Measurements from ENCODE around the gene SCN8A.
A peak's percentile ranks its signal among the peaks of the same experiment; 100 is the strongest.
"Not testable (repeated sequence)": the region's sequence is repeated elsewhere in the genome, so short reads cannot be mapped to it uniquely, and the experiment has no call there.

Gene SCN8A

DNA sequence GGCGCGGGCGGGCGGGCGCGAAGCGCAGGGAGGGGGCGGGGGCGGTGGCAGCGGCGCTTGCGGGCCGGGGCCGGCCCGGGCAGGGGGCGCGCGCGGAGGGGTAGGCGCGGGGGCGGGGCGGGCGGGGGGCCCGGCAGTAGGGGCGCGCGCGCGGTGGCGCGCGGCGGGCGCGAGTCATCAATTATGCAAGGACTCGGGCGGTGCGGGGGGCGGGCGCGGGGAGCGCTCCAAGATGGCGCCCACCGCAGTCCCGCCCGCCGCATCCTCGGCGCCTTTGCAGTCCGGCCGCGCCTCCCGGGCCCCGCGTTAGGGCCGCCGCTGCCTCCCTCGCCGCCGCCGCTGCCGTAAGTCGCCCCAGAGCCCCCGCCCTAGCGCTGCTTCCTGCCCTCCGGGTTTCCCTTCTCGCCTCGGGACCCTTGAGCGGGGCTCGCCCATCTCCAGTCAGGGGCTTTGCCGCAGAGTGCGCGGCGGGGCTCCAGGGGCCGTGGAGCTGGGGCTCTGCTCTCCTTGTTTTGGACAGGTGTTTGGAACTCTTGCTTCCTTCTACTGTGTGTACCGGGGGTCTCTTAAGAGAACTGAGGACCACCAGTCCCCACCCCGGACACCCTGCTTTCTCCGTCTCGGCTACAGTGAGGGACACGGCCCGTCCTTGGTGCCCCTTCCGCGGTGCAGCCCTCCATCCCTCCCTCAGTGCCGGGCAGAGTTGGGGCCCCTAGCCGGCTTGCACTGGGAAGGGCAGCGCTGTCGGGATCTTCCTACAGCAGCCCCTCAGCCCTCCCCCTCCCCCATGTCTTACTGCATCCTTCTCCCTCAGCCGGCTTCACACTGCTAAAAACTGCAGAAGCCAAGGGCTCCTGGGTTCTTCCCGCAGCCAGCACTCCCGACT, at the start of gene SCN8A:
Gene SCN8A (plus strand): TSS at position 218 of the 886 bp plus-strand sequence. CDS start 71,585 bp downstream, outside the sequence.
- DNase-seq: peak; percentile 41

DNA sequence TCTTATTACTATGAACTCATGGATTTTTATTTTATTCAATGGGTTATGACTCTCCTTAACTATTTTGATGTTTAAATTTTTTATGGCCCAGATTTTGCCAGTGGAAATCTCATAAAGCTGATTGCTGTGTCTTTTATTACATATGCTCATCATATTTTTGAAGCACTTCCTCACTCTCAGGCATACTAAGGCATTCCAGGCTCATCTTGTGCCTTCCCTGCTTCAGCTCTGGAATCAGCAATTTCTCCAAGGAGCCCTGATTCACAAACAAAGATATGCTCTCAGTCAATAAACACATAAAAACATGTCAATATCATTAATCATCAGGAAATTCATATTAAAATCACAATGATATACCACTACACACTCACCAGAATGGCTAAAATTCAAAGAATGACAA, 44.9 kb upstream of the SCN8A start:
- no peak for DNase-seq

DNA sequence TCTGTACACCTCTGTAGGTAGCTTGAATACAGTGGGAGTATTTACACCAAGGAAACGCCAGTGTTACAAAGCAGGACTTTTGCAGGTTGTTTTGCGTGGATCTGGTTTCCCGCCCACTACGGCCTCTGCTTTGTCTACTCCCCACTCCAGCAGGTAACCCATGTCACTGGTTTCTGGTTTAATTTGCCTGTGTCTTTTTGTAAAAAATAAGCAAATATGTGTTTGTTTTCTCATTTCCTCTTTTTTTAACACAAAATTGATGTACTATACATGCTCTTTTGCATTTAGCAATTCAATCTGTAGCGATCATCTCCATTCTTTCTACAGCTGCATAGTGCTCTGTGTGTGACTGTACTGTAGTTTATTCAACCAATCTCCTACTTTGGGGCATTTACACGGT, 43.4 kb upstream of the SCN8A start:
- DNase-seq: no peak

DNA sequence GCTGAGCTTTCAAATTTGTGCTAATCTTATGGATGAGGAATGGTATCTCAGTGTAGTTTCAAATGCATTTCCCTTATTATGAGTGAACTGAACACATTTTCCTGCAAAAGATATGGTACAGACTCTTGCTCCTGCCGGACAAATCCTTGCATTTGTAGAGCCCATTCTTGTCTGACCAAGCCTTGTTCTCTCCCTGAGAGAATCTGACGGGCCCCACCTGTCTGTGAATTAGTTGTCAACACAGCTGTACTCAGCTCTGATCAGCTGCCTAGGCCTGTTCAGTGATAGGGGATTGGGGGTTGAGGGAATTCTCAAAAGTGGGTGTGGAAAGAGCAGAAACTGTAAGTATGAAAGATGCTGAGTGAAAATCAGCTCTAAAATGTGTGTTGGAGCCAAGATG, 42.8 kb upstream of the SCN8A start:
- no peak for DNase-seq

DNA sequence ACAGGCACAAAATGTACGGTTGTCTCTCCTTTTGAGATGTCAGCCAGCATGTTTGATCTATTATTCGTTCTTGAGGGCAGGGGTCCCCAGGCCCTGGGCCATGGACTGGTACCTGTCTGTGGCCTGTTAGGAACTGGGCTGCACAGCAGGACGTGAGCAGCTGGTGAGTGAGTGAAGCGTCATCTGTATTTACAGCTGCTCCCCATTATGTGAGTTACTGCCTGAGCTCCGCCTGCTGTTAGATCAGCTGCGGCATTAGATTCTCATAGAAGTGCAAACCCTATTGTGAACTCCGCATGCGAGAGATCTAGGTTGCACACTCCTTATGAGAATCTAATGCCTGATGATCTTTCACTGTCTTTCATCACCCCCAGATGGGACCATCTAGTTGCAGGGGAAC, 41.4 kb upstream of the SCN8A start:
- DNase-seq: no peak

DNA sequence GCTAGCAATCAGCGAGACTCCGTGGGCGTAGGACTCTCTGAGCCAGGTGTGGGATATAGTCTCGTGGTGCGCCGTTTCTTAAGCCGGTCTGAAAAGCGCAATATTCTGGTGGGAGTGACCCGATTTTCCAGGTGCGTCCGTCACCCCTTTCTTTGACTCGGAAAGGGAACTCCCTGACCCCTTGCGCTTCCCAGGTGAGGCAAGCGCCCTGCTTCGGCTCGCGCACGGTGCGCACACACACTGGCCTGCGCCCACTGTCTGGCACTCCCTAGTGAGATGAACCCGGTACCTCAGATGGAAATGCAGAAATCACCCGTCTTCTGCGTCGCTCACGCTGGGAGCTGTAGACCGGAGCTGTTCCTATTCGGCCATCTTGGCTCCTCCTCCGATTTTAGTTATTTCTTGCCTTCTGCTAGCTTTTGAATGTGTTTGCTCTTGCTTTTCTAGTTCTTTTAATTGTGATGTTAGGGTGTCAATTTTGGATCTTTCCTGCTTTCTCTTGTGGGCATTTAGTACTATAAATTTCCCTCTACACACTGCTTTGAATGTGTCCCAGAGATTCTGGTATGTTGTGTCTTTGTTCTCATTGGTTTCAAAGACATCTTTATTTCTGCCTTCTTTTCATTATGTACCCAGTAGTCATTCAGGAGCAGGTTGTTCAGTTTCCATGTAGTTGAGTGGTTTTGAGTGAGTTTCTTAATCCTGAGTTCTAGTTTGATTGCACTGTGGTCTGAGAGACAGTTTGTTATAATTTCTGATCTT, 22.6 kb upstream of the SCN8A start:
- DNase-seq: not testable (repeated sequence)

DNA sequence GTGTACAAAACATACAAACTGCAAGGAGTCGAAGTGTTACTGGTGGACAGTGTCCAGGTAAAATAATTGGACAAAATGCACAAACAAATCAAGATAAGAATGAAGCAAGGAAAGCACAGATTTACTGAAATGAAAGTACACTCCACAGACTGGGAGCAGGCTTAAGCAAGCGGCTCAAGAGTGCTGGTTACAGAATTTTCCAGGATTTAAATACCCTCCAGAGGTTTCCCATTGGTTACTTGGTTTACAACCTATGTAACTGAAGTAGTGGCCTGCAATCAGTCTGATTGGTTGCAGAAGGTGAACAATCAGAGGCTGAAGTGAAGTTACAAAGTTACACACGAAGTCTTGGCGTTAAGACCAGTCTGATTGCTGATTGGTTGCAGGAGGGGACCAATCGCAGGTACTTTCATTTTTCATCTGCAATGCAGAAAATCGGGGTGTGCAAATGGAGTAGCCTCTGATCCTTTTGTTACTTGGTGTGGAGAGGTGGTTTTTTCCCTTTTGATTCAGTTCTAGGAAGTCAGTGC, 11.6 kb upstream of the SCN8A start:
- no peak for DNase-seq

DNA sequence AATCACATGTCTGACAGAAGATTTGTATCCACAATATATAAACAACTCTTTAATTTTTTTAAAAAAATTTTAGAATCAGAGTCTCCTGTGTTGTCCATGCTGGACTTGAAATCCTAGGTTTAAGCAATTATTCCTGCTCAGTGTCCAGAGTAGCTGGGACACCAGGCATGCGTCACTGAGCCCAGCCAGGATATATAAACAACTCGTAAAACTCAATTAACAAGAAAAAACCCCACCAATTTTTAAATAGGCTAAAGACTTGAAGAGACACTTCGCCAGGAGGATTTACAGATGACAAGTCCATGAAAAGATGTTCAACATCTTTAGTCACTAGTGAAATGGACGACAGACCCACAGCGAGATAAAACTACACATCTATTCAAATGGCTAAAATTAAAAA, 2.0 kb upstream of the SCN8A start:
- DNase-seq: no peak

DNA sequence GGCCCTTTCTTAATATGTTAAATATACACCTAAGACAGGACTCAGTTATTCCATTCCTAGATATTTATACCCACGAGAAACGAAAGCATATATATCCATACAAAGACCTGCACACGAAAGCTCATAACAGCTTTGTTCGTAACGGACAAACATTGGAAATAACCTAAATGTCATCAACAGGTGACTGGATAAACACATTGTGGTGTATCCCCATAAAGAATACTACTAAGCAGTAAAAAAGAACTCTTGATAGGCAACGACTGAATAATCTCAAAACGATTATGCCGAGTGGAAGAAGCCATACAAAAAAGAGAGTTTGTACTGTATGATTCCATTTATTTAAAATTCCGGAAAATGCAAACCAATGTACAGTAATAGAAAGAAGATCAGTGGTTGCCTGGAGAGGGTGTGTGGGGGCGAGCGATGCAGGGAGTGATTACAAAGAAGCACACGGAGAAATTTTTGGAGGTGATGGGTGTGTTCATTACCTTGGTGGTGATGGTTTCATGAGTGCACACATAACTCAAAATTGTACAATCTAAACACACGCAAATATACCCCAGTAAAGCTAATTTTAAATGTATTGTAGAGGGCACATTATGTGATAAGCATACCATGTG, 1.4 kb upstream of the SCN8A start:
- no peak for DNase-seq

DNA sequence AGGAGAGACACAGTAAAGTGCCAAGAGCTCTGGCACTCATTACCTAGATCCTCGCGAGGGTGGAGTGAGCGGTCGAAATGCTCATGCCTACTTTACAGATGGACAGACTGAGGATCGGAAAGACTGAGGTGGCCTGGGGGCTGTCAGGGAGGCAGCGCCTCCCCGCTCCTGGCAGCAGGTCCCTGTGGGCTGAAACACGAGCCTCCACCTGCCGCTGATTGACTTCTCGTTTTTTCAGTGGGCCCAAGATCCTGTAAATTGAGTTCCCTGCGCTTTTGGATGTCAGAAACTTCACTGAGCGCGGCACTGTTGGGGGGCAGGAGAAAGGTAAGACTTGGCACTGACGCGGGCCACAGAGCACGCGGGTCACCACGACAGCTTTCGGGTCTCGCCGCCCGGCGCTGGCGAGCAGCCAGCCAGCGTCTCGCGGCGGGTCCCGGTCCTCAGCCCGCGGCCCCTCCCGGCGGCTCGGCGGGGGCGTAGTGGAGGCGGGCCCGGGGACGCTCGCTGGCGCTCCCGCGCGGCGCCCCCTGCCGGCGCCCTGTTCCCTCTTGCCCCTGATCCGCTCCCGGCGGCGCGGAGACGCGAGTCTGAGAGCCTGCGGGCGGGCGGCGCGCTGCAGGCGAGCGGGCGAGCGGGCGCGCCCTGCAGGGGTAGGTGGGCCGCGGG, 552 bp upstream of the SCN8A start:
- DNase-seq: peak; percentile 57

DNA sequence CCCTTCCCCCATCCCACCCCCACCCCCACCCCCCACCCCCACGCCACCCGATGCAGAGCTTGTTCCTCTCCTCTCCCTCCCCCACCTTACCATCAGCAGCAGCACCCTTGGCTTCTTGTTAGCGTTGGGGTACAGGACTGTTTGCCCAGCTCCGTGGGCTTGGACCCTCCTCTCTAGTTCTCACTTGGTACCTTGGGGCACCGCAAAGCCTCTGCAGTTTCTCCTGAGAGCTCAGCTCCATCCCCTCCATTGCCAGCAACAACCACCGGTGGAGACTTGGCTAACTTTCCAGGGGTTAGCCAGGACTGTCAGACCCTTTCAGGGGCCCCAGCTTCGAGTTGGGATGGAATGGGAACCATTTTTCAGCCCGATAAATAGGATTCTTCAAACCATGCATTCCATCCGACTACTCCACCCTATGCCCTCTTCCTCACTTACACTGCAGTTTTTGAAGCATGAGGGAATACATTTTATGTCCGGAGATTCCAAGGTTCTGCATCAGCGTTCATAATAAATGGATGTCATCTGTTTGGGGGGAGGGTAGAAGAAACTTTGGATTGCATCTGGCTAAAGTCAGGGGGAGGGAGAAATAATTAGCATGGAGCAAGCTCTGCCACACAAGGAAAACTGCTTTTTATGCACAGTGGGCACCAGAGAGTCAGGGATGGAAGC, 1.1 kb downstream of the SCN8A start:
- no peak for DNase-seq

DNA sequence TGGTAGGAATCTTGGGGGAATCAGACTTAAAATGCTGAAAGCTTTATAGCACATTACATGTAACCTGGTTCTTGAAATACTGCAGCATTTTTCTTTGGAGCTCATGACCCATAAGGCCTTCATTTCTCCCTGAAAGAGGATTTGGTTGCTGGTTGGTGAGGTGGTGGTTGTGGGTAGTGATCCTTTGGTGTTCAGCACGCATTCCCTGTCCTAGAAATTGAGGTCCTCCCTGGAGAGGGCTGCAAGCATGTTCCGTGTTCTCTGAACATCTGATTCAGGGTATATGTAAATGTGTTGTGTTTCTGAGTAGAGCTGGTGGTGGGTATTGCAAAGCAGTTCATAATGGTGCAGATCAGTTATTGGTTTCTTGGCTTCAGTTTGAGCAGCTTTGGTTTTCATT, 2.0 kb downstream of the SCN8A start:
- no peak for DNase-seq

DNA sequence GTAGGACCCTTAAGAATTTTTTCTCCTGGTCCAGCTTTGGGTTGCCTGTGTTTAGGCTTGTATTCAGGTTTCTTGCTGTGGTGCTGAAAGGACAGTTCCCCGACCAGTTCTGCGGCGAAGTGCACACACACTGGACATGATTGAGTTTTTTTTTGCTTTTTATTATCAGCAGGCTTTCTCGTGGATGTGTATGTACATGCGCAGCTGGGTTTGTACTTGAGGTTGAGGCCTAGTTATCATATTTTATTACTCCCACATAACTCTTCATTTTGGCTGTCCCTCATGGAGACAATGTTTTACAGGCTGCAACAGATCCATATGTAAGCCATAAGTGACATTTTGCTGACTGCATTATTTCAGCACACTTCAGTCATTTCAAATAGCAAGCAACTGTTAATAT, 2.5 kb downstream of the SCN8A start:
- peak; percentile 44 for DNase-seq

DNA sequence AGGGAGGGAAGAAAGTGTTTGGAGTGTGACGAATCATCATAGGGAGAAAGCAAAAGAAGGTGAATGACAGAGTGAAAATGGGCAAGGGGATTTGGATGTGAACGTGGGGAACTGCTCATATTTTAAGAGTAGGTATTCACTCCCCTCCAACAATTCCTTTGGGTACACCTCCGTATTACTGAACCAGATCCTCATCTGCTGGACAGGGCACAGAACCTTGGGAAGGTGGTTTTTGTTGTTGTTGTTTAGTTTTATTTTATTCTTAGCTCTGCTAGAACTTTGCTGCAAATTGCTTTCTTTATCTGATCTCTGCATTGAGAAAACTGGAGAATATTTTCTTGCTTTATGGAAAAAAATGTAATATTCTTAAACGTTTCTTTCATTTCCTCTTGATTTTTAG, 7.1 kb downstream of the SCN8A start:
- DNase-seq: no peak

DNA sequence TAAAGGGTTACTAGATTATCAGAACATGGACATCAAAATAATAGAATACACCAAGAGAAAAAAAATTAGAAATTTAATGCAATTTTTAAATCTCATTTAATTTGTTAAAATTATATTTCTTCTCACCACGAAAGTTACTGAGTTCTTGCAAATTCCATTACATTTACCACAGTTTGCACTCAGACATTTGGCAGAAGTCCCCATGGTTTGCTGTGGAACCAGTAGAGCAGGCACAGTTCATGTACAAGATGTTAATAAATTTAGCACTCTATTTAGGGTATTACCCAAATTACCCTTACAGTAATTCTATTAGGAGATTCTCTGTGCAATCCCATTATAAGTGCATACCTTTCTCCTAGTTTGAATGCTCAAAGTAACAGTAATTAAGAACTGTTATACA, 9.7 kb downstream of the SCN8A start:
- DNase-seq: no peak

DNA sequence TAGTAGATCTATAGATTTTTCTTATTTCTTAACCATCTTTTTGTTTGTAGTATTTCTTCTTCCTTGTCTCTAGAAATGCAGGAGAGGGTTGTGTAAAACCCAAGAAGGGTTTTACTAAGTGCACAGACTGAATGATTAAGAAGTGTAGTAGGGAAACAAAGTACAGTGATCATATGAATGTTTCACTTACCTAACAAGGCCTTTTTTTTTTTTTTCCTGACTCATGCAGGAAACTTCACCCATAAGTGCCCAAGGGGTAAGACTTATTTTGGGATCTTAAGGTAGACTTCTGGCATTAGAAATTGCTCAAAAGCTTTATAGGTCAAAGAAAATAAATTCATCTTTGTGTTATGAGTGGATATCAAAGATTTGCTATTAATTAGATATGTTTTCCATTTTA, 10.2 kb downstream of the SCN8A start:
- no peak for DNase-seq

DNA sequence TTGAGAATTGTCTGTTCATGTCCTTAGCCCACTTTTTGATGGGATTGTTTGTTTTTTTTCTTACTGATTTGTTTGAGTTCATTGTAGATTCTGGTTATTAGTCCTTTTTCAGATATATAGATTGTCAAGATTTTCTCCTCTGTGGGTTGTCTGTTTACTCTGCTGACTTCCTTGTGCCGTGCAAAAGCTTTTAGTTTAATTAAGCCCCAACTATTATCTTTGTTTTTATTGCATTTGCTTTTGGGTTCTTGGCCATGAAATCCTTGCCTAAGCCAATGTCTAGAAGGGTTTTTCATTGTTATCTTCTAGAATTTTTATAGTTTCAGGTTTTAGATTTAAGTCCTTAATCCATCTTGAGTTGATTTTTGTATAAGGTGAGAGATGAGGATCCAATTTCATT, 14.9 kb downstream of the SCN8A start:
- DNase-seq: not testable (repeated sequence)

DNA sequence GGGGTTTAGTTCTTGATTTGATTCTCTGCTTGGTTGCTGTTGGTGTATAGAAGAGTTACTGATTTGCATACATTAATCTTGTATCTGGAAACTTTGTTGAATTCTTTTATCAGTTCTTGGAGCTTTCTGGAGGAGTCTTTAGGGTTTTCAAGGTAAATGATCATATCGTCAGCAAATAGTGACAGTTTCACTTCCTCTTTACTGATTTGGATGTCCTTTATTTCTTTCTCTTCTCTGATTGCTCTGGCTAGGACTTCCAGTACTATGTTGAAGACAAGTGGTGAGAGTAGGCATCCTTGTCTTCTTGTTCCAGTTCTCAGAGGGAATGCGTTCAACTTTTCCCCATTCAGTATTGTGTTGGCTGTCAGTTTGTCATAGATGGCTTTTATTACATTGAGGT, 16.2 kb downstream of the SCN8A start:
- not testable (repeated sequence) for DNase-seq

DNA sequence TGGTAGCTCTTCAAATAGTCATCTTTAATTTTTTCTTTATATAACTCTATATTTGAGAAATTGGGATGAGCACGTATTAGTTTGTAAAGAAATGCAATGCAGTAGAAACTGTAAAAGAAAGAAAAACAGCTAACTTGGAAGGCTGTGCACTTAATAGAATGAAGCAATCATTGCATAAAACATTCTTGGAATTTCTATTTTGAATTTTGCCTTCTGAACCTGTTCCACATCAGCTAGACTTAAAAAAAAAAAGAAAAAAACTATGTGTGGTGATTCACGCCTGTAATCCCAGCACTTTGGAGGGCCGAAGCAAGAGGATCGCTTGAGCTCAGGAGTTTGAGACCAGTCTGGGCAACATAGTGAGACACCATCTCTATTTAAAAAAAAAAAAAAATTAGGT, 29.4 kb downstream of the SCN8A start:
- DNase-seq: no peak

DNA sequence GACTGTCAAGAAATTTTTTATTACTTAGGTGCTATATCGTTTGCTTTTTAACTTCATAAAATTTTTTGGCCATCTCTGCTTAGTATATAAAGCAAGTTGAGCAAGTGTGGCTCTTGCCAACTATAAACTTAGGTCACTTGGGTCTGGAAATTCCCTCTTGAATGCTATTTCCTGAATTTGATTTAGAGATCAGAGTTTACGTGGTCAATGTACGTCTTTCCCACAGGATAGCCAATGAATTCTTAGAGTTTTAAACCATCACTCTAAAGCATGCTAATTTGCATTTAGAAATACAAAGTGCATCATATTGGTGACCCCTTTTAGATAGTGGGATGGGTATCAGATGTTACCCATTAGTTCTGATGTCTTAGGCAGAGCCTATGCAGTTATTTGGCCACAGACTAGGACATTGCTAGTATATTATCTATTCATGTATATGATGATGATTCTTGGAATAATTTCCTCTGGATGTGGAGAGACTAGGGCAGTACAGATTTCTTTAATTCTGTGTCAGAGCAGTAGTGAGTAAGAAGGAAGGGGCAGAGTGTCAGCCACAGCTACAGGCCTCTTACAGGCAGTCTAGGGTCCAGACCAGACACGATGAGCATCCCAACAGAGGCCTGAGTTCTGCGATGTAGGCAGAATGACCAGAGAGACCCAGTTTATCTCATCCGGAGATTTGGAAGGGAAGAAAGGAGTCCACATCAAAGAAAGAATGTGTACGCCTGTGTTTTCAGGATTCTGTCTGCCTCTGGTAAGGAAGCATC, 30.3 kb downstream of the SCN8A start:
- no peak for DNase-seq

DNA sequence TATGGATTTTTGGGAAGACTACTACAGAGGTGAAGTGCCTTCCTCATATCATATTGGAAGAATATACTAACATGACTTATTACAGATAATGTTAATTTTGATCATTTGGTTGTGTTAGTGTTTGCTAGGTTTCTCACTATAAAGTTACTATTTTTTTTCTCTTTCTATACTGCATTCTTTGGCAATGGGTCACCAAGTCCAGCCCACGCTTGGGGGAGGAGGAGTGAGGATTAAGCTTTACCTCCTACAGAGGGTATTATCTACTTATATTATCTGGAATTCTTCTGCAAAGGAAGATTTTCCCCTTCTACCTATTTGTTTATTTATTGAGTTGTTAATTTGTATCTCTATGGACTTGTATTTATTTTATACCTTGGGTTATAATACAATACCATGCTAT, 31.5 kb downstream of the SCN8A start:
- DNase-seq: no peak

DNA sequence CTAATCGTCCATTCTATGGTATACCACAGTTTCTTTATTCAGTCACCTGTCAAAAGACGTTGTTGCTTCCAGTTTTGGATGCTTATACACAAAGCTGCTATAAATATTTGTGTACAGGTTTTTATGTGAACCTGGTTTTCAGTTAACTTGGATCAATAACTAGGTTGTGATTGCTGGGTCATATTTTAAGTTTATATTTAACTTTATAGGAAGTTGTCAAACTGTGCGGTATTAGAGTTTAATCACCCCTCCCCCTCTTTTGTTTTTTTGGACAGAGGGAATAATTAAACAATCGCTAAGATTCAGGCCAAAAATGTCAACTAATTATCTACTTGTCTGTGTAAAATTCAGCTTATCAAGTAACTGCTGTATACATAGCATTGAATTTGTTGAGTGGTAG, 34.3 kb downstream of the SCN8A start:
- no peak for DNase-seq

Data from right hindlimb (tissue), 1 donor.